Right ventricle myocardium inferior (tissue), 1 donor: ENCODE data around the gene ST8SIA5. TPM values are rescaled to one million over a fixed set of nuclear protein-coding genes. Genes with fewer than 3 reads are reported as not detected.

ENCODE experiments used
- ATAC-seq: fragments of 200-7000 bp; cut with Tn5 transposase; one replicate; pipeline ENCODE4 v1.9.1; 2020; ENCODE audit warnings: mild to moderate bottlenecking, moderate library complexity
- DNase-seq: peaks from one replicate; pipeline ENCODE4 v3.0.0; 2021; ENCODE audit errors: missing footprints
- intact Hi-C: fragments of 100-400 bp; cut with DNase I; formaldehyde crosslinking; loops from one replicate; pipeline ENCODE4 v1.11.0; 2022
- total RNA-seq: library from RNA; stranded (reverse); fragmentation: NEBNext Ultra II Directional; extraction: Animal tissue kit (Norgen Biotek cat#: 25700); gene quantifications from one replicate; pipeline ENCODE4 v1.2.1, GENCODE V29; 2021
- donor health status: DM: no; HTN: yes; CAD: no; lungs with severe emphysema.

Gene ST8SIA5
- total RNA-seq, 1 donor from 2014 or later = 2.6 TPM

DNA sequence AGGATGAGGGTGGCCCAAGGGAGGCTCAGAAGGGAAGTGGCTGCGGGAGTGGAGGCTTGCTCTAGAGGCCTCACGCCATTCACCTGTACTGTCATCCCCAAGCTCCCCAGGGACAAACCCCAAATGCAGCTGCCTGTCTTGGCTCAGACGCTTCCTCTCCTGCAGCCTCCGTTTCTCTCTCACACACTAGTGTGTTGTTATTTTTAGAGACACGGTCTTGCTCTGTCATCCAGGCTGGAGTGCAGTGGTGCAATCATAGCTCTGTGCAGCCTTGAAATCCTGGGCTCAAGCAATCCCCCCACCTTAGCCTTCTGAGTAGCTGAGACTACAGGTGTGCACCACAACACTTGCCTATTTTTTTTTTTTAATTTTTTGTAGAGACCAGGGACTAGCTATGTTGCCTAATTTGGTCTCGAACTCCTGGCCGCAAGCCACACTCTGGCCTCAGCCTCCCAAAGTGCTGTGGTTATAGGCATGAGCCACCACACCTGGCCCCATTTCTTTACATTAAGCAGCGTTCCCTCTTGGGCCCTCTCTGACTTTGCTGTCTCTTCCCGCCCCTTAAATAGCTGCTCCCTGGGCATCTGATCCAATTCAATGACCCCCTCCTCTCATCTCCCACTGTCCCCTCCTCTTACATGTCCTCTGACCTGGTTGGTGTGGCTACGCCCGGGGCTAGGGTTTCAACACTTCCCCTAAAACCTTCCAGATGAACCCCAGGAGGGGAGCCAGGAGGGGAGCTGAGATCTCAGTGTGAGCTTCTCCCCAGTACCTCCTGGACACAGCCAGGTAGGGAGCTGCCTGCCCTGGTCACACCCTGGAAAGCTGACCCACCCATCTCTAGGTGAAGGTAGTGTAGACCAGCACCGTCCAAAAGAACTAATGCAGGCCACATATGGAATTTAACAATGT is 75.8 kb downstream of the ST8SIA5 start:
- DNase-seq (peak; percentile 18), ATAC-seq (peak; percentile 23)
- intact Hi-C loops = no loop called here

DNA sequence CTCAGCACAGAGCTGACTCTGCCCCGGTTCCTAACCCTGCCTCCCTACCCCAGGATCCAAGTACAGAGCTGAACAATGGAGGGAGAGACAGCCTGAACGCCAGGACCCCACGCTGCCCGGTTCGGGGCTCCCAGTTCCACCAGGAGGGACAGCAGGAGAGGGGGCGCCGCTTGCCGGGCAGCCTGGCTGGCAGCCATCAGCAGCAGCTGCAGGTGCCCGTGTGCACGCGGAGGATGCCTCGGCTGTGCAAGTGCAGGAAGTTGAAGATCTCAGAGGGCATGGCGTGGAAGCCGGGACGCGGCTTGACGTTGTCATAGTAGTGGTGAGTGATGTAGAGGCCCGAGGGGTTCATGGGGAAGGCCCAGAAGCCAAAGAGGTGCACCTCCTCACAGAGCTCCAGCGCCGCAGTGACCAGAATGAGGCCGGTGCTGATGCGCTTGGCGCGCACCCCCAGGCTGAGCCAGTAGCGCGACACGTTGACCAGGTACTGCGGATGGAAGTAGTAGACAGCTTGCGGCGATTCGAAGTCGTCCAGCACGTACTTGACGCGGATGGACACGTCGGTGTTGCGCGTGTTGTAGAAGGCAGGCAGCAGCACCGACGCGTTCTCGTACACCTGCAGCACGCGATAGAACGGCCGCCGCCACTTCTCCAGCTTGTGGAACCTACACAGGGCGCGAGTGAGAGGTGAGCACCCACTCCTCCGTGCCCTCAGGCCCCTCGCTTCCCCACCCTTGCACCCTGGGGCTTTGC is 76.8 kb downstream of the ST8SIA5 start:
- intact Hi-C loops = no loop called here
- no peak for ATAC-seq
- peak; percentile 54 for DNase-seq

DNA sequence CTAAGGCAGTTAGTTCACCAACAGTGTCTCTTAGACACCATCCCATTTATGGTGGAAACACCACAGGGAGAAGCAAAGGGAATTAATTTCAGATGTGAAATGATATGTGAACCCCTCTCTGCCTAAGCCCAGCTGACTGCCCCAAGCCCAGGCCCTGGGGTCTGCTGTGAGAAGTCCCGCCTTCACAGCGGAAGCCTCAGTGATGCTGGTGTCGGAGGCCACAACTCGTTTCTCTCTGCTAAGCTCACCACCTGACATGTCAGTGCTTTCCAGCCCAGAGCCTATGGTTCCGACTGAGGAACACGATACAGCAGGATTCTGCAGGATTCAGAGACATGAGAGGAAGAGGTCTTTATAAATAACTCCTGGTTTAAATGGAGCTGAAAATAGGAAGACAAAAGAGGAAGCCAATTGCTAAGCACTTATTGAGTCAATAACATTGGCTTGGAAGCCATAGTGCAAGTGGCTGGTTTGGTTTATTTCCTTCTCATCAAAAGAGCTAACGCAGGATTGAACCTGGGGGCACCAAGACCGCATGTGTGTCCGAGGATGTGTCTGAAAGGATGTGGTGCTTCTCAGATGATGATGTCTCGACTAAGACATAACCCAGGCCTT is 78.0 kb downstream of the ST8SIA5 start:
- no peak for ATAC-seq
- intact Hi-C loops = no loop called here
- peak; percentile 9 for DNase-seq

DNA sequence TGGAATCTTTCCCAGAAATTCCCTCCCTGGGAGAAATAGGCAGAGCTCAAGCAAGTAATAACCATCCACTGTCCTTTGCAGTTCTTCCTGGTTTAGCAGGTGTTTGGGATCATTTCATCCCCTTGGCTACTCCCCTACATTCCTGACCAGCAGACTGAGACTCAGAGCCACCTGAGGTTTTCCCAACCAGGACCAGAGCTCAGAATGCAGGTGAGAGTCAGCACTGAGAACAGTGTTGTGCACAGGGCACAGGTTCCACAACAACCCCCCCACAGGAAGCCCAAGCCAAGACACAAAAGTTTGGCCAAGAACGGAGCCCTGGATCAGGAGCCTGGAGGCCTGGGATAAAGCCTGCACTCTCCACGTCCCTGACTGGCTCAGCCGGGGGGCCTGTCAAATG is 78.8 kb downstream of the ST8SIA5 start:
- intact Hi-C loops = no loop called here
- no peak for DNase-seq
- no peak for ATAC-seq

DNA sequence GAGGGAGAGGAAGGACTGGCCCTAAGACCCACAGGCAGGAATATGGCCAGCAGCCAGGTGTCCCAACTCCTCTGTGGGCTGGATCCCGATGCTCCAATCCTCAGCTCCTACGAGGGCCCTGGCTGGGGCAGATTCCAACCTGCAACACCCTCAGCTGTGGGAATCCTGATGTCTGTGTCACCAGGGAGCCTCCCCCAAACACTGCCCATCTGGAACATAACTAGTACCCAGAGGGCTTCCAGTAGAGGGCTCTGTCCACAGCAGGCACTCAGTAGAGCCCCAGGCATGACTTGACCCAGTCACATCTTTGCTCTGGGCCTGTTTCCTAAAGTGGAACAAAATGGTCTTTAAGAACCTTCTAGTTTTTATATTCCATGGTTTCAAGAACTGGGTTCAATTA is 79.2 kb downstream of the ST8SIA5 start:
- ATAC-seq = no peak
- intact Hi-C loops = no loop called here

DNA sequence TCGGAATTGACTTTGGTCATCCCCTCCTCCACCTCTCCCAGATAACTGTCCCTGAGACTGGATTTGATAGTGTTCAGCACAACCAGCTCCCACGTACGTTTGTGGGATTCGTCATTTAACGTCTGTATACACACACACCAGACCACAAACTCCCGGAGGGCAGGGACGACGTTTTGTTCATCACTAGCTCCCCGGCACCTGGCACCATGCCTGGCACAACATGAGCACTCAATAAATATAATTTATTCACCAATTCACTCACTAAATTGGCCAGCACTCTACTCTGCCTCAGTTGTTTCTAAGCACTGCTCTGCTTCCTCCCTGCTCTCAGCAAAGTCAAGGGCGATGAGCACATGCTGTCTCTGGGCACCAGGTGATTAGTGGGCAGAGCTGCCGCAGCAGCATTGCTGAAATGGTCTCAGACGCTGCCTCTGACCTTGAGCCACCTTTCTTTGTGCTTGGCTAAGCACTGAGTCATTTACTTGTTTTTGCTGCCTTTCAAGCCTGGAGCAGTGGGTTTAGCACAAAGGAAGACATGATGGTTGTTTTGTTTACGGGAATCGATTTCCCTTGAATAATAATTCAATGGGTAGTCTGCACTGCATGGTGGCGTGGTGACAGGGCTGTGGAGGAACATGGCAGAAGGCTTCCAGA is 80.5 kb downstream of the ST8SIA5 start:
- DNase-seq (peak; percentile 25), ATAC-seq (no peak)
- intact Hi-C loops = no loop called here

More for the DNA sequence above, 79.2 kb downstream of the ST8SIA5 start:
- peak; percentile 9 for DNase-seq

DNA sequence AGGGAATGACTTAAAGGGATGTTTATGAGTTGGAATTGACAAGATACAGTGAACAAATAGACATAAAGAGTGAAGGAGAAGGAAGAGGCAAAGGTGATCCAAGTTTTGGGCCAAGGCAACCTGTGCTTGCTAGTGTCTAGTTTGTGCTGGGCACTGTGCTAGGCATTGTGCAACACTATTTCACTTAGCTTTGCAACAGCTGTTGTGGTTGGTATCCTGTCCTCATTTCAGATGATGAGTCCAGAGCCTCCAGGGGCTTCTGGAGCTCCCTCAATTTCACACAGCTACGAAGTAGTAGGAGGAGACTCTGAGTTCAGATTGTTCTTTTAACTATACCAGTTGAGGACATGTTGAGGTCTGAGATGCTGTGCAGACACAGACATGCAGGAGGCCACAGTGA is 81.7 kb downstream of the ST8SIA5 start:
- ATAC-seq (no peak), DNase-seq (peak; percentile 34)
- intact Hi-C loops = no loop called here

DNA sequence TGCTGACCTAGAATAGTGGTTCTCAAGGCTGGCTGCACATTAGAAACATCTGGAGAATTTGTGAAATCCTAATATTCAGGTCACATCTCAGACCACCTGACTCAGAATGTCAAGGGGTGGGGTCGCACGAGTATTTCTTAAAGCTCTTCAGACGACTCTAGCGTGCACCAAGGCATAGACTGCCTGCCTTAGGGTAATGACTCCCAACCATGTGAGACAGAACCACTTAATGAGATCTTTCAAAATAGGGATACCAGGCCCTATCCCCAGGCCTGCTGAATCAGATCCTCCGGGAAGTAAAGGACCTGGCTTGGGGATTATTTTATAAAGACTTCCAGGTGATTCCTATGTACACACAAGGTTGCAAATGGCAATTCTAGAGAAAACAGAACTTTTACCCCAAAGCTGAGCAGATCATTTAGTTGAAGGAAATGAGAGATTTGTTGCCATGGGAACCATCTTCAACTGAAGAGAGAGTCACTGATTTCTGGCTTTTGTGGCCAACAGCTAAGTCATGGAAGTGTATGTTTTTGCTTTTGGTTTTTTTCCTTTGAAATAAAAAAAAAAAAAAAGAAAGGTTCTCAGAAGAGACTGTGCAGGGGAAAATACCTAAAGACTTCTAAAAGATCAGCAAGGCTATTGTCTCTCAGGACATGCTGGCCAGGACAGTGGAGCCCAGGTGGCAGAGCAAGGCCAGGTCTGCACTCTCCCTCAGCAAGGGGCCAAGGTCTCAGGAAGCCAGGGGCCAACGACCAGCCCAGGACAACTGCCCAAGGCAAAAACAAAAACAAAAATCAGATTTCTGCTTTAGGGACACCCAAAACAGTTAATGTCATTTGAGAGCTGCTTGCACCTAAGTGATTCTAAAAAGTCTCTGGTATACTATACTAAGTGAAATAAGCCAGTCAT is 84.5 kb downstream of the ST8SIA5 start:
- DNase-seq = peak; percentile 64
- intact Hi-C loops = no loop called here
- ATAC-seq = no peak

DNA sequence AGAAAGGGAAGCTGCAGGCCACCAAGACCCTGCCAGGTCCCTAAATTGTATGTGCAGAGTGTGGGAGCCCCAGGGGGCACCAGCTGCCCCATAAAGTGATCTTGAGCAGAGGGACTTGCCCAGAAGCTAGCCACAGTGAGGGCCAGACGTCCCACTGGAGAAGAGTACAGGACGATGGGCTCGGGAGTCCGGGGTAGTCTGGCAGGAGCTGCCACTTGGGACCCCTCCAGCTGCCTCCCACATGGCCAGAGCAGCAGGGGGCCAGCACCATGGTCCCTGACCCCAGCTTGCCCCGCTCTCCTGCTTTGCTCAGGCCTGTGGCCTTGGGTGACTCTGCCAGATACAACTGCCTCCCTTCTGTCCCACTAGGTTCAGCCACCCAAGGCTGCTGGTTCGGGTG is 88.2 kb downstream of the ST8SIA5 start:
- ATAC-seq (no peak), DNase-seq (peak; percentile 27)
- intact Hi-C loops = no loop called here

DNA sequence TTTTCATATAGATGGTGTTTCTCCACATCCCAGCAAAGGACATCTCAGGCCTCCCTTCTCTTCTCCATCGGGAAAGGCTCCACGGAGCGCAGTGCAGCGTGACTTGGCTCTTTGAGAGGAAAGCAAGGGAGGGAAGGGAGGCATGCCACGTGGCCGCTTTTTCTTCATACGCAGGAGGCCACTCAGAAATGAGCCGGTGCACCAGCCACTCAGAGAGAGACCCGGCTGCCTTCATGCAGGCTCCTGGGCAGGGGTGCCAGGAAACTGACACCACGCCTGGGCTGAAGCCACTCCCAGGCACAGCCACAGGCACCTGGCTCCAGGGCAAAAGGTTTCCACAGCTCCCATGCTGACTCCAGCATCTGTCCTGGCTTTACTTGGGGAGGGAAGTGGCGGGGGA is 88.7 kb downstream of the ST8SIA5 start:
- ATAC-seq (no peak), DNase-seq (peak; percentile 53)

DNA sequence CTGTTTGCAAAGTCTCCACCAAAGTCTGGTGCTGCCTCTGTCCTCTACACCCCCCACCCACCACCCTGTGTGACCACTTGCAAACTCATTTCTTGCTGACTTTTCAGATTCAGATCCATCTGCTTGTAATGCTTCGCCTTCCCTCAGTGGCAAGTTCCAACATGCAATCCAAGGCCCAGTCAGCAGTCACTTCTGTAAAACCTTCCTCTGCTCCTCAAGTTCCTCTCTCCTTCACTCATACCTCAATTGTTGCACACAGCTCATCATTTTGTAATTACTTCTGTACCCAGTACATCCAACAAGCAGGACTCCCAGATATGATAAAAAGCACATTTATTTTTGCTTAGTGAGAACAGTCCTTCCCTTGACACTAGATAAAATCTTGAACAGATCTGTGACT is 93.3 kb downstream of the ST8SIA5 start:
- no peak for DNase-seq
- intact Hi-C loops = no loop called here
- ATAC-seq = no peak

More for the DNA sequence above, 88.7 kb downstream of the ST8SIA5 start:
- intact Hi-C loops = no loop called here

DNA sequence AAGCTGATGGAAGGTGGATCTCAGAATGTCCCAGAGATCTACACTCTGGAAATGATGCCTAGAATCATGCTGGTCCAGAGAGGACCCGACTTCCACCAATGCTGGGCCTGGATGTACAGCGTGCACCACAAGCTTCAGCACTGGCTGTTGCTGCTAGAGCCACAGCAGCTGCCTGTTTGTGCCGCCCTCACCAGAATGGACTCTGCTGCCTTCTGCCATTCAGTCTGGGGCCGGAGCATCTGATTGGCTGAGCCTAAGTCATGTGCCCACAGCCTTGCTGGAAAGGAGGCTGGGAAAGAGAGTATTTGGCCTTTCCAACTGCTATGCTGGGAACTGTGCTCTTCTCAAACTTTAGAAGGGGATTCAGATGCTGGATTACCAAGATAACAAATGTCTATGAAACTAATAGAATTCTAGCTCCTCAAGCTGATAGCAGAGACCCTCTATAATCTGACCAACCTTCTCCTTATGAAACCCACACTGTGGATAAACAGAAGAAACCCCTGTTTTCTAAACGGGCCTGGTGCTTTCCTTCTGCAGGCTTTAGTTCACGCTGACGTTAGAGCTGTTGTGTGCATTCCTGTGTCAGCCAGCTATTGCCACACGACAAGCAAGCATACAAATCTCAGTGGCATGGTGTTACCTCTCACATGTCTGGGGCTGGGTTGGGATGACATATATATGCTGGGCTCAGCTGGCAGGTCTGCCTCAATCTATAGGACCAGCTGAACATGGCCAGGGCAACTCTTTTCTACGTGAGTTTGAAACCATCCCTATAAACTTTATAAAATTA is 95.7 kb downstream of the ST8SIA5 start:
- no peak for DNase-seq
- ATAC-seq = no peak
- intact Hi-C loops = no loop called here

DNA sequence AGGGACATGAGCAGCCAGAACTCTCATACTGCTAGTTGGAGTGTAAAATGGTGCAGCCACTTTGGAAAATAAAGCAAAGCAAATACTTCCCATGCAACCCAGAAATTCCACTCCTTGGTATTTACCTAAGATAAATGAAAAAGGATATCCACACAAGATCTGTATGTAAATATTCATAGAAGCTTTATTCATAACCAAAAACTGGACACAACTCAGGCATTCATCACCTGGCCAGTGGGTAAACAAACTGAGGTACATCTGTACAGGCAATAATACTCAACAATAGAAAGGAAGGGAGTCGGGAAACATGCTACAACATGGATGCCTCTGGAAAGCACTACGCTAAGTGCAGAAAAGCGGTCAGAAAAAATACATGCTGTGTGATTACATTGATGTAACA is 97.4 kb downstream of the ST8SIA5 start:
- ATAC-seq = no peak
- intact Hi-C loops = loop anchor here (2.0 to 5.0 kb wide), 4 partner anchors 177 to 513 kb away; no protein-coding TSS in a partner anchor

DNA sequence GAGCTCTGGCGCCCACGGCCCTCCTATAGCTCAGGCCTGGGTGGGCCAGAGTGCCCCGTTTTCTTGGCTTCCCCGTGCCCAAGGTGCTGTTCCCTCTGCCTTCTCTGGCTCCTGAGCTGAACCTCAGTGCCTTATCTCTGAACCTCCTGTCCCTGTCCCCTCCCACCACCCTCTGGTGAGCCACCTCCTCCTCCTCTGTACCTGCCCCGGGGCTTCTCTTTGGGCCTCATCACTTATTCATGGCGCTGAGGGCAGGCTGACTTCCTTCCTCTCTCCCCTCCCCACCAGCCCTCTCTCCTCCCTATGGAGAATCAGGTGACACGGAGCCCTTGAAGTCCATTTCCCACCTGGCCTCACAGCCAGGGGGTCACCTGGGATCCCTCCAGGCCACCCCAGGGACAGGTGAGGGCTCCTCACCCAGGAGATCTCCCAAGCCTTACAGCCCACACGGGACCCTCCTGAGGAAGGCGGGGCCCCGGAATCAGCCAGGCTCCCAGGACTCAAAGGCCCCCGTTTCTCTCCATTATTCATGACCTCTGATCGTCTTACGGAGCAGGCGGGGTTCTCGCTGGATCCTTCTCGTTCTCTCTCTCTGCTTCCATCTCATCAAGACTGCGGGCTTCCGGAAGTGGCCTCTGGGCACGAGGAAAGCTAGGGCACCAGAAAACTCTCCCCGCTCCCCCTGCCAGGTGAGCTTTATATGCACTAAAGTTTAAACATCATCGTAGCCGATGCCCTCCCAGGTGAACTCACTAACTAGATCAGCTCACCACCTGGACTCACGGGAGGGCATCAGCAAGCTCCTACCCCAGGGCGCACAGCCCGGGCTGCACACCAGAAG is 99.5 kb downstream of the ST8SIA5 start, which contains the start of gene LOXHD1:
LOXHD1 (minus strand) TSS at position 106 of the 841 bp plus-strand sequence. CDS start 187 bp downstream, outside the sequence.
- DNase-seq = no peak
- no peak for ATAC-seq
- intact Hi-C loops = loop anchor here (5.0 kb wide), 2 partner anchors 175 to 375 kb away; no protein-coding TSS in a partner anchor

More for the DNA sequence above, 97.4 kb downstream of the ST8SIA5 start:
- DNase-seq = no peak

DNA sequence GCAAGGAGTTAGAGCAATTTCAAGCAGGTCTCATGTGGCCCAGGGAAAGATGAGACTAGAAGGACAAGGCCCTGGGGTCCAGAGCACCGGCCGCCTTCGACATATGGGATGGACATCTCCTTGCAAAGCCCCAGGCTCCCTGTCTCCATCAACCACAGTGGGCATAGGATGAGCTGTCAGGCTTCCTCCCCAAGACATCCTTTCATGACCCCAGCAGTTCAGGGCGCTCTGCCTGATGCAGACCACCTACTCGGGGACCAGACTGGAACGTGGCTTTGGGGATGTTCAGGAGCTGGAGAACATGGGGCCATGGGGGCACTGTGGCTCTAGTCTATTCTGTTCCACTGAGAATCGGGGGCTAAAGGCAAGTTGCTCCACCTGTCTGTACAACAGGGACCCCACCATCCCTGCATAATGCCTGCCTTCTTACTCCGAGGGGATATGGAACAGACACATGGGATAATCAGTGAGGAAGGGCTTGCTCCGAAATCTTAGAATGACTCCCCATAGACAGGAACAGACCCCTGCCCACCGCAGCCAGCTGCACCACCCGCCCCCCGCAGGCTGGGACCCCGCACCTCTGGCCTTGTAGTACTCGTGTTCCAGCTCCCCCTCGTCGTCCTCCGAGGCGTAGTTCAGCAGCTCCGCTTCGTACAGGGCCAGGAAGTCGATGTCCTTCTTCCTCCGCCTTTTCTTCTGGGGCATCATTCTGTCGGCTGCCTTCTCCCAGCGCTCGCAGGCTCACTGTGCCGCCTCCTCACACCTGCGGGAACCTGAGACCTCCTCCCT is 100.3 kb downstream of the ST8SIA5 start:
- intact Hi-C loops = loop anchor here (5.0 kb wide), 2 partner anchors 174 to 374 kb away; no protein-coding TSS in a partner anchor
- DNase-seq (no peak), ATAC-seq (no peak)
